Measurements from ENCODE around the gene ZNF652.

DNA sequence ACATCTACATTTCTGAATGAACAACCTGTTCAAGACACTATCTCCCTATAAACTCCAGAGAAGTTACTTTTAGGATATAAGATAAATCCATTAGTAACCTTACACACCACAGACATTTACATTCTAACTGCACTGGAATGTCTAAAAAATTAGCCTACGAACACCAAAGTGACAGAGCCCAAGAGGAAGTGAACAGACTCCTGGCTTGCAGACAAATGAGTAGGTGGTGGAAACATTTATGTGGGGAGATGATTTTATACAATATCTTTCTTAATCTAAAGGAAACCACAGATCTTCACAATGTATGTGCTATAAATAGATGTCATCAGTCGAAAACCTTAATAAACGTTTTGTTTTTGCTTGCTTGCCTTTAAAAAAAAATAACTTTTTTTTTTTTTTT, 18.8 kb downstream of the ZNF652 start:
- TF ChIP-seq, protein P1, sequence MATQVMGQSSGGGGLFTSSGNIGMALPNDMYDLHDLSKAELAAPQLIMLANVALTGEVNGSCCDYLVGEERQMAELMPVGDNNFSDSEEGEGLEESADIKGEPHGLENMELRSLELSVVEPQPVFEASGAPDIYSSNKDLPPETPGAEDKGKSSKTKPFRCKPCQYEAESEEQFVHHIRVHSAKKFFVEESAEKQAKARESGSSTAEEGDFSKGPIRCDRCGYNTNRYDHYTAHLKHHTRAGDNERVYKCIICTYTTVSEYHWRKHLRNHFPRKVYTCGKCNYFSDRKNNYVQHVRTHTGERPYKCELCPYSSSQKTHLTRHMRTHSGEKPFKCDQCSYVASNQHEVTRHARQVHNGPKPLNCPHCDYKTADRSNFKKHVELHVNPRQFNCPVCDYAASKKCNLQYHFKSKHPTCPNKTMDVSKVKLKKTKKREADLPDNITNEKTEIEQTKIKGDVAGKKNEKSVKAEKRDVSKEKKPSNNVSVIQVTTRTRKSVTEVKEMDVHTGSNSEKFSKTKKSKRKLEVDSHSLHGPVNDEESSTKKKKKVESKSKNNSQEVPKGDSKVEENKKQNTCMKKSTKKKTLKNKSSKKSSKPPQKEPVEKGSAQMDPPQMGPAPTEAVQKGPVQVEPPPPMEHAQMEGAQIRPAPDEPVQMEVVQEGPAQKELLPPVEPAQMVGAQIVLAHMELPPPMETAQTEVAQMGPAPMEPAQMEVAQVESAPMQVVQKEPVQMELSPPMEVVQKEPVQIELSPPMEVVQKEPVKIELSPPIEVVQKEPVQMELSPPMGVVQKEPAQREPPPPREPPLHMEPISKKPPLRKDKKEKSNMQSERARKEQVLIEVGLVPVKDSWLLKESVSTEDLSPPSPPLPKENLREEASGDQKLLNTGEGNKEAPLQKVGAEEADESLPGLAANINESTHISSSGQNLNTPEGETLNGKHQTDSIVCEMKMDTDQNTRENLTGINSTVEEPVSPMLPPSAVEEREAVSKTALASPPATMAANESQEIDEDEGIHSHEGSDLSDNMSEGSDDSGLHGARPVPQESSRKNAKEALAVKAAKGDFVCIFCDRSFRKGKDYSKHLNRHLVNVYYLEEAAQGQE (IDR thresholded peaks at IDR 0.05; ENCODE audit: borderline replicate concordance) = no peak
- TF ChIP-seq, protein P2, sequence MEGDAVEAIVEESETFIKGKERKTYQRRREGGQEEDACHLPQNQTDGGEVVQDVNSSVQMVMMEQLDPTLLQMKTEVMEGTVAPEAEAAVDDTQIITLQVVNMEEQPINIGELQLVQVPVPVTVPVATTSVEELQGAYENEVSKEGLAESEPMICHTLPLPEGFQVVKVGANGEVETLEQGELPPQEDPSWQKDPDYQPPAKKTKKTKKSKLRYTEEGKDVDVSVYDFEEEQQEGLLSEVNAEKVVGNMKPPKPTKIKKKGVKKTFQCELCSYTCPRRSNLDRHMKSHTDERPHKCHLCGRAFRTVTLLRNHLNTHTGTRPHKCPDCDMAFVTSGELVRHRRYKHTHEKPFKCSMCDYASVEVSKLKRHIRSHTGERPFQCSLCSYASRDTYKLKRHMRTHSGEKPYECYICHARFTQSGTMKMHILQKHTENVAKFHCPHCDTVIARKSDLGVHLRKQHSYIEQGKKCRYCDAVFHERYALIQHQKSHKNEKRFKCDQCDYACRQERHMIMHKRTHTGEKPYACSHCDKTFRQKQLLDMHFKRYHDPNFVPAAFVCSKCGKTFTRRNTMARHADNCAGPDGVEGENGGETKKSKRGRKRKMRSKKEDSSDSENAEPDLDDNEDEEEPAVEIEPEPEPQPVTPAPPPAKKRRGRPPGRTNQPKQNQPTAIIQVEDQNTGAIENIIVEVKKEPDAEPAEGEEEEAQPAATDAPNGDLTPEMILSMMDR (IDR thresholded peaks at IDR 0.05; ENCODE audit: poor library complexity, severe bottlenecking) = no peak

Measured in neural cell (in vitro differentiated cells).